GM21717 (cell line): ENCODE data around the gene ZNF682.
"Not testable (repeated sequence)": the region's sequence is repeated elsewhere in the genome, so short reads cannot be mapped to it uniquely, and the experiment has no call there.

Source experiments
- ATAC-seq: cut with Tn5 transposase; IDR thresholded peaks from one replicate; pipeline ENCODE4 v1.9.1; 2021; ENCODE audit warnings: mild to moderate bottlenecking, moderate library complexity; ENCODE audit not compliant: unreplicated experiment

Gene ZNF682

DNA sequence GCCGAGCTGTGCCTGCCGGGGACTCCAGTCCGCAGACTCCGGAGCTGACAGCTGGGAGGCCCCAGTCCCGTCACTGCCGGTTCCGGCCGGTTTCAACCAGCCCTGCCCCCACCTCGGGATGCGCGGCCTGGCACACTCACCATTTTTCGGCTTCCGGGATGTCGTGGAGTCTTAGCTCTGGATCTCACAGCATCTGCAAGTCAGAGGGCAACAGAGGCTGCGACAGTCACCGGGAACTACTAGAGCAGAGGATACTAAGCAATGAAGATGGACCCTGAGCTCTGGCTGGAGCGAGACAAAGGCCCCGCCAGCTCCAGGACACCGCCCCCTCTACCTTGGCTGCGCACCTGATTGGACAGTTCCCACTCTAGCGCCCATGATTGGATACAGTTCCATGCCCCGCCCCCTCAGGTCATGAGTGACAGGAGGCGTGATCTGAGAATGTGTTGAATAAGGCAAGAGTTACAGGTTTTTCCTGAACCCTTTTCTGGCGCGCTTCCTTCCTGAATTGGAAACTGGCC, at the start of gene ZNF682:
ZNF682 (minus strand) TSS at position 303 of the 521 bp plus-strand sequence; CDS start at position 143, 160 bp downstream.
- peak; percentile 96 for ATAC-seq

DNA sequence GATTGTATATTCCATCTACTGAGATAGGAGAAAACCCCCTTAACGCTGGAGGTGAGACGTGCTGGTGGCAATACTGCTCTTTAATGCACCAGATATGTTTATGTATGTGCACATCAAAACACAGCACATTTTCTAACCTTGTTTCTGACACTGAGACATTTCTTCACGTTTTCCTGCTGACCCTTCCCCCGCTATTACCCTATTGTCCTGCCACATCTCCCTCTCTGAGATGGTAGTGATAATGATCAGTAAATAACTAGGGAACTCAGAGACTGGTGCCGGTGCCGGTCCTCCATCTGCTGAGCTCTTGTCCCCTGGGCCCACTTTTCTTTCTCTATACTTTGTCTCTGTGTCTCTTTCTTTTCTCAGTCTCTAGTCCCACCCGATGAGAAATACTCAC, 43.6 kb upstream of the ZNF682 start:
- not testable (repeated sequence) for ATAC-seq

DNA sequence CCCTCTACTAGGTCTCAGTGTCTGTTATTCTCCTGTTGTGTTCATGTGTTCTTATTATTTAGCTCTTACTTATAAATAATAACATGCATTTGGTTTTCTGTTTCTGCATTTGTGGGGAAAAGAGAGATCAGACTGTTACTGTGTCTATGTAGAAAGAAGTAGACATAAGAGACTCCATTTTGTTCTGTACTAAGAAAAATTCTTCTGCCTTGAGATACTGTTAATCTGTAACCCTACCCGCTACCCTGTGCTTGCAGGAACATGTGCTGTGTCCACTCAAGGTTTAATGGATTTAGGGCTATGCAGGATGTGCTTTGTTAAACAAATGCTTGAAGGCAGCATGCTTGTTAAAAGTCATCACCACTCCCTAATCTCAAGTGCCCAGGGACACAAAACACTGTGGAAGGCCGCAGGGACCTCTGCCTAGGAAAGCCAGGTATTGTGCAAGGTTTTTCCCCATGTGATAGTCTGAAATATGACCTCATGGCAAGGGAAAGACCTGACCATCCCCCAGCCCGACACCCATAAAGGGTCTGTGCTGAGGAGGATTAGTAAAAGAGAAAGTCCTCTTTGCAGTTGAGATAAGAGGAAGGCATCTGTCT, 43.0 kb upstream of the ZNF682 start:
- ATAC-seq, result not testable (repeated sequence)

DNA sequence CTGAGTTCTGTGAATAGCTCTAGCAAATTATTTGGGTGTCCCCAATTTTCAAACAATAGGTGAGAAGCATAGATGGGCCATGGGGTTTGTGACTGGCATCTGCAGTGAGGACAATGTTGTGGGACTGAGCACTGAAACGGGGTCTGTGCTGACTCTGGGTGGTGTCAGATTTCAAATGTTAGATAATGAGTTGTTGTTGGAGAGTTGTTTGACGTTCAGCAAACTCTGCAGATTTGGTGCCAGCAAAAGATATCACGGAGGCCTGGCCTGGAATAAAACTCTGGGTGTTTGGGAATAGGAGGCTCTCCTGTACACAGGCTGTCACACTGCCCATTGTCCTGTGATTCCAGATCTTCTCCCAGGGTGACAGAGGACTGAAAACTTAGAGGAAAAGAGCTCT, 41.4 kb upstream of the ZNF682 start:
- ATAC-seq, result no peak

DNA sequence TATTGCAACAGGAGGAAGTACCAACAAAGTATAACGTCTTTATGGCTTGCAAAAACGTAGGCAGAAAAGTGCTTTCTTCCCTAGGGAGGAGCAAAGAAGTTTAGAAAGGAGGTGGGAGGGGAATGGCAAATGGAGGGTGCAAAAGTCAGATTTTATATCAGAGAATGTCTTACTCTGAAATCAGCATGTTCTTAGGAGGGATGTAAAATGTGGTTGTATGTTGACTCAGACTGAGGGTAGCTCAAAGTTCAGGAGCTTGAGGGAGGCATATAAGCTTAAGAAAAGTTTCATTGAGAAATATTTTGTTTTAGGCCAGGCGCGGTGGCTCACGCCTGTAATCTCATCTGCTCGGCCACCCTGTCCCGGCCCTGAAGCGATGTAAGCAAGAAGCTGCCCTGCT, 40.2 kb upstream of the ZNF682 start:
- no peak for ATAC-seq

DNA sequence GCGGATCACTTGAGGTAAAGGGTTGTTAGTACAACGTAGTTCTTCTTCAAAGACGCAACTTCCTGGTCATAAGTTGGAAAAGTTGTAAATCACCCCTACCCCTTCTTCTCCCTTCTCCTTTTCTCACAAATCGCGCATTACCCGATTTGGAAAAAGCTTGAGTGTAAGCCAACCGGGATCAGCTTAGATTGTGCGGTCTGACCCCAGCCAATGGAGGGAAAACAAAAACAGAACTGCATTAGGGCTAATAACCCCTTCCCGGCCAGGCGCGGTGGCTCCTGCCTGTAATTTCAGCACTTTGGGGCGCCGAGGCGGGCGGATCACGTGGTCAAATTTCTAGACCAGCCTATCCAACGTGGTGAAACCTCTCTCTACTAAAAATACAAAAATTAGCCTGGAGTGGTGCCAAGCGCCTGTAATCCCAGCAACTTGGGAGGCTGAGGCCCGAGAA, 39.3 kb upstream of the ZNF682 start:
- ATAC-seq, result no peak

DNA sequence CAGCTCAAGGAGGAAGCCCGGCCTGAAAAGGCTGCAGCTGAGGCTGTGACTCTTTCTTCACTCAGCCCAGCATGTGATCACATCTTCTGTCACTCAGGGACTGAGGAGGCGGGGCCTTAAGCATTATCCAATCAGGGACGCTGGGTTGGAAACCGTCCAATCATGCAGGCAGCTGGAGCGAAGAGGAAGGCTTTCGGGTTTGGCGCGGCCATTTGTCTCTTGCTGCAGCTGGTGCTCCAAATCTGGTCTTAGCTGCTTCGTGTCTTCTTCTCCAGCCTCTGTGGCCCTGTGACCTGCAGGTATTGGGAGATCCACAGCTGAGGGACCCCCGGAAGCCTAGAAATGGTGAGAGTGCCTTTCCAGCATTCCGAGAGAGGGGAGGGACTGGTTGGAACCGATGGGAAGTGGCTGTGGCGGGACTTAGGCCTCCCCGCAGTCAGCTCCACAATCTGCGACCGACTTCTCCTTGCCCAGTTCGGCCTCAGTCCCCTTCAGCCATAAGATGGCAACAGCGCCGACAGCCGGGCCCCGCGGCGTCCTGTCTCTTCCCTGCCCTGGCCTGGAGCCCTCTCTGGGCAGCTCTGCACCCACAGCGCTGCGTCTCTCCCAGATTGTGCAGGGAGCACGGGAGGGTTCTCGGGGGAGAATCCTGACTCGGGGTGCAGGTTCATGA, 38.6 kb upstream of the ZNF682 start, which contains the start of gene ZNF90:
ZNF90 (plus strand) TSS at position 210 of the 673 bp plus-strand sequence; CDS start at position 343, 133 bp downstream.
- ATAC-seq, result no peak

DNA sequence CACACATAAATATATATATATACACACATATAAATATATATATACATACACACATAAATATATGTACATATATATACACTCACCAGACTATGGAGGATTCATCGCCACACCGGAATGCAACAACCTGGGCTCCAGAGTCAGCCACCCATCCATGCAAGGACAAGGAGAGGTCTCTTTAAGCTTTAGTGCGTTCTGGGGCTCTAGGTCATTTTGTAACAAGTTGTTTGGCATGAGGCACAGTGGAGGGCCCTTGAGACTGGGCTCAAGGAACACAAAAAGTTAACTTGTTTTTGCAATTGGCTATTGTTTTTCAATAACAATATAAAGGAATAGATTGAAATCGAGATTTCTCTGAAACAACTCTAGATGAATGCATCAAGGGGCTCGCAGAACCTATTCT, 33.6 kb upstream of the ZNF682 start:
- no peak for ATAC-seq

DNA sequence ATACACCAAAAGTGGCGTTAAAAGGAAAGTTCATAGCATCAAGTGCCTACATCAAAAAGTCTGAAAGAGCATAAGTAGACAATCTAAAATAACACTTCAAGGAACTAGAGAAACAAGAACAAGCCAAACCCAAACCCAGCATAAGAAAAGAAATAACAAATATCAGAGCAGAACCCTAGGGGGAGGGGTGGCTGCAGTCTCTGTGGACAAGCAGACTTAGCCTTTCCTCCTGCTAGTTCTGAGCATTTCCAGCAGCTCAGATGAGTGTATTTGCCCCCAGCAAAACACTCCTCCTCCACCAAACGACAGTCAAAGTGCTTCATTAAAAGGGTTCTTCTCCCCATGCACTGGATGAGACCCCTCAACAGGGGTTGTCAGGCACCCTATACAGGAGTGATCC, 31.4 kb upstream of the ZNF682 start:
- no peak for ATAC-seq

DNA sequence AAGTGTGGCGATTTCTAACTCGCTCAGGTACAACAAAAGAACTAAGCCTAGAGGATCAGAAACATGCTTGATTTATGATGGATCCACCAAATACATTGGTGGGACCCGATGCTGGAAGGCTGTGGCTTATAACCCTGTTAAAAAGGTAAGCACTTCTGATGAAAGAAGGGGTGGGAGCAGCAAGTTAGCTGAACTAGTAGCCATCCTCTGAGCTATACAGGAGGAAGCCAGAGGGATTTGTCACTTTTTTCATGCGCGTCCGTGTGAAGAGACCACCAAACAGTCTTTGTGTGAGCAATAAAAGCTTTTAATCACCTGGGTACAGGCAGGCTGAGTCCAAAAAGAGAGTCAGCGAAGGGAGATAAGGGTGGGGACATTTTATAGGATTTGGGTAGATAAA, 29.3 kb upstream of the ZNF682 start:
- not testable (repeated sequence) for ATAC-seq

DNA sequence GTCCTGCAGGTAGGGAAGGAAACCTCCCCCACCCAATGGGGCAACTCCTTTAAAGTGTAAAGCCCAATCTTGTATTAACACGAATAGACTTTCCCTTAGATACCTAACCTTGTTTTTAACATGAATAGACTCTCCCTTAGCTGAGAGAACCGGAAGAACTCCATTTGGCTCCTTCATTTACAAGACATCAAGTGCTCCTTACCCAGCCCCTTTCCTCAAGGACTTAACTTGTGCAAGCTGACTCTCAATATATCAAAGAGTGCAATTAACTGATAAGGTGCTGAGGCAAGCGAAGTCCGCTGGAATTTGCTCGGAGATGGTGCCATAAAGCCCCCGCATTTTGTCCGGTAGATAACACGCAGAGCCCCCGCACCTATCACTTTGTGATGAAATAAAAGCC, 28.6 kb upstream of the ZNF682 start:
- ATAC-seq, result no peak

DNA sequence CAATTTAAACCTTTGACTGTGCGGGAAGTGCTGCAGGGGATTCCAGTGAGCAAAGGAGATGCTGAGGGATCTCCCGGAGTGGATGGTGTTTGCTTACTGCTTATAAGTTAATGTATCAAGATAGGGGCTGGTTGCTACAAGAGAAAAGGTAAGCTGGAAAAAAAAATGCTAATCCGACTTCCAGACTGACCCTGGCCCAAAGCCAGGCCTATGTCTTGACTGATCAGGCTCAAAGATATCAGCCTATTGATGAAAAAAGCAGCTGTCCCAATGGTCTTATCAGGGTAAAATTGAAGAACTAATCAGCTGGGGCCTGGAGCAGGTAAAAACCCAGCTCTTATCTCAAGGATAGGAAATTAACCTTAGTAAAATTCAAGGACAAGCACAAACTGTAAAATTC, 27.6 kb upstream of the ZNF682 start:
- no peak for ATAC-seq

DNA sequence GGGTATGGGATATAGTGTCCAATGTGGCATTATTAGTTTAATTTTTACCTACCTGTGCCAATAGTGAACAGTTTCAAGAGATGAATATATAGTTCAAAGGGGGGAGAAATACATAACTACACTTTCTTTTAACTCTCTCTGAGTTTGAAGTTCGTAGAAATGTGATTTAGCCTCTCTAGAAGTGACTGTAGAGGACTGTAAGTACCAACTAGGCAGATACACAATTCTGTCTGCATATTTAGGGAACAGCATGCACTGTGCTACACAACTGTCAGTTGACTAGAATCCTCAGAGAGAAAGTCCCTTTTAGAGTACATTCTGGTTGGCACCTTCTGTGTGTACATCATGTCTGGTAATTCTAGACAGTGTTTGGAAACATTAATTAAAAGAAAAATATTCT, 21.0 kb upstream of the ZNF682 start:
- ATAC-seq, result no peak

DNA sequence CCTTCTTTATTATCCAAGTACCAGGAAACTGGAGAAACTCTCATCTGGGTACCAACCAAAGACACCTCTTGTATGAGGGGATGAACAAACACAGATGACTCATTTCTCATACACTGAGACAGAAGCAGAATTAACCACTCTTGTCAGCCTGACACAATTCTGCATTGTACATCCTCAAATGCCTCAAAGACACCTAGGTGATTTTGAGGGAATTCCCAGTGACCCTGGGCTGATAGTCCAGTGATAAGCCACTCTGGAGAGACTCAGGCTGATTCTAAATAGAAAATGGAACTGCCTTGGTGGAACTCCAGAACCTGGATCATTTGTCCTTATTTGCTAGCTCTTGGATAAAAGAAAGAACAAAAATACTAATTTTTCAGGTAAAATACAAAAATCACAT, 19.4 kb upstream of the ZNF682 start:
- not testable (repeated sequence) for ATAC-seq

DNA sequence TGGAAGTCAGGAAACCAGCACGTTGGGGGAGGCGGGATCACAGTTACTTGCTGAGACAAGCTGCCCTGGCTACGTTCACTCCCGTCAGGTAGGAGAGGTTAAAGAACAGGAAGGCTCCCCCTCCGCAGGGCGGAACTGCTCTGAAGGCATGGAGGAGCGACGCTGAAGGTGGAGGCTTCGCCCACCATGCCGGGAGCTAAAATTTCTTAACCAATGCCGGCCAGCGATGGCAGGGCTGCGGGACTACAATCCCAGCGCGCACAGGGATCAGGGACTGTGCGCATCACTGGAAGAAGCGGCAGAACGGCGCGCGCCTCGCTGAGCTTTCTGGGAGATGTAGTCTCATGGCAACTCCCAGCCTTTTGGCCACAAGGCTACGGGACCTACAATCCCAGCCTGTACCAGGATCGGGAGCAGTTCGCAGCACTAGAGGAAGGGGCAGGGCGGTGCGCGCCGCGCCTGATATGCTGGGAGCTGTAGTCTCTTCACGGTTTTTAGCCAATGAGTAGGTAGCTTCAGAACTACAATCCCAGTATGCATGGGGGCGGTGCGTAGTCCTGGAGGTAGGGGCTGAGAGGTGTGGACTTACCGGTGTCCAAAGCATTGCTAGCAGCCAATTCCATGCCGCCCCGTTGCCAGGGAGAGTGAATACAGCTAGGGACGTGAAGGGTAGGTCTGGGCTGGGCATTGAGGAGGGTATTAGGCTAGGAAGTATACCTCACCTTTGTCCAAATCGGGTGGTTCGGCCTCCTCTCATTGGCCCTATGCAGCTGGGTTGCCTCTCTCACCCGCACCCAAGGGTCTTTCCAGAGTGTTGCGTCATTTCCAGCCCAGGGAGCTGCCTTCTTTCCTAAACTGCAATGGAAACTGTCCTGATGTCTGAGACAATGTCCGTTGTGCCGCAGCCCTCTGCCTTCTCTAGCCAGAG, 12.8 kb upstream of the ZNF682 start:
- ATAC-seq, result peak; percentile 78

DNA sequence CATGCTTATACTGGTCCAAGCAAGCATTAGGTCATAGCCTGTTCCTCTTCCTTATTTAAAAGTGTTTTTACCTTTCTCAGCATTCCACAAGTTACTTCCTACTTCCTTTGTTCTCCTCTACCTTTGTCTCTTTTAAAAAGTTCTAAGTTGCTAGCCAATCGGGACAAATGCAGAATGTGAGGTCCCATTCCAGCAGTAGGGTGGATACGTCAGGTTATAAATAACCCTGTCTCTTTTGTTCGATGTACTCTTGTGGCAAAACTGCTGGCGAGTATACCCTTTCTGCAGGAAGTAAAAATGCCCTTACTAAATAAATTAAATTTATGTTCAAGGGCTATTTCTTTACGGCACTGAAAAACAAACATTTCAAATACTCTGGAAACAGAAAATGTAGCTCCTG, 6.4 kb upstream of the ZNF682 start:
- ATAC-seq, result not testable (repeated sequence)

DNA sequence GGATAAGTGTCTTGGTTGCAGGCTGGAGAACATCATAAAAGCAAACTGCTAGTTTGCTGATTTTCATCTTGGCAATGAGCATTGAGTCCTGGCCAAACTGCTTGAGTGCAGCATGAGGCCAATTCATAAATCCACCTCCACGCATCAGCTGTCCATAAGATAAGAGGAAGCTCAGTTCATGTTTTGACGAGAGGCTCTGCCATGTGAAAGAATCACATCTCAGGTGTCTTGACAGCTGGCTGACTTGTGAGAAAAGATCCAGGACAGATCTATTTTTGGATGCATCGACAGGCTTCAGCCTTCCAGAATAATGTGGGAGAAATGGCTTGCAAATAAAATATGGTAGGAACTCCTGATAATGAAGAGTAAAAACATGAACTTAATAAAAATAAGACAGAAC, 5.4 kb upstream of the ZNF682 start:
- ATAC-seq, result no peak

DNA sequence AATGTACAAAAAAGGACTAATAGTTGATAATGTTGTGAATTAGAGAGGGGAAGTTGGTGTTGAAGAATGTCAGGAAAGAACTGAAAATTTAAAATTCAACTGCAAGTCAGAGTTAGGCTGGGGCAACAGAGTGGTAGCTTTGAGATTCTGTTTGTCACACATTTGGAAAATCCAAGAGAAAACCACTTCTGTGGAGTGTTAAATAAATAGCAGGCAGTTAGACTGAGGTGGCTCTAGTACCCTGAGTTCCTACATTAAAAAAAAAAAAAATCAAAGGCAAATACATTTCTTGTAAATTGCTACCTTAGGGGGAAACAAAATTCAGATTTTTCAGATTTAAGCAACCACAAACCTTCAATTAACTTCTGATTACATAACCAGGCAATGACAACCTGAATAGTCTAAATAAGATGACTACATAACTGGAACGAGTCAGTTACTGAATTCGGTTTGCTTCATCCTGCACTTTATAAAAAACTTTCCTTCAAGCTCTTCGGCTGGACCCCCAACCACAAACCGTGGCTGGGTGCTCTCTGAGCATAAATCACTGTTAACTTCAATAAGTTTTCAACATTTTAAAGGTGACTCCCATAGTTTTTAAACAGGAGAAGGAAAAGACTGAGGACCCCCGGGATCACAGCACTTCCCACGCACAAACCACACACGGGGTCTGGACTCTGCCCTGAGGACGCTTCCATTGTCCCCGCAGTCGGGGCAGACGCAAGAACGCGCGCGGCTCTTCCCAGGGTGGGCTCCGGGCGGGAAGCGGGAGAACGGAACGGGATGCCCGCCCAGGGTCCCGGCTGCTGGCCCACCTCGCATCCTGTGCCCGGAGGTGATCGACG, 725 bp downstream of the ZNF682 start:
- ATAC-seq, result no peak

DNA sequence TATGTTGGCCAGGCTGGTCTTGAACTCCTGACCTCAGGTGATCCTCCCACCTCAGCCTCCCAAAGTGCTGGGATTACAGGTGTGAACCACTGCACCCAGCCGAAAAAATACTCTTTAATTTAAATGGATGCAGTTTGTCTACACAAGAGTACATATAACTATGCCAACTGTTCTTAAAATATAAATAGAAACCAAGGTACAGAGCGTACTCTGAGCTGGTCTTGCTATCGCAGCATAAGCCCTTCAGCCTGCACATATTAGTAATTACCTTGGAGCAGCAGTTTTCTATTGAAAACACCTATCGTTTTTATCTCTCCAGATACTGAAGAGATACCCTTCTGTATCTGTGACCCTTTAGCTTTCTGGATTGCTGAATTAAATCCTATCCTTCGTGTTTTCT, 3.4 kb downstream of the ZNF682 start:
- no peak for ATAC-seq

DNA sequence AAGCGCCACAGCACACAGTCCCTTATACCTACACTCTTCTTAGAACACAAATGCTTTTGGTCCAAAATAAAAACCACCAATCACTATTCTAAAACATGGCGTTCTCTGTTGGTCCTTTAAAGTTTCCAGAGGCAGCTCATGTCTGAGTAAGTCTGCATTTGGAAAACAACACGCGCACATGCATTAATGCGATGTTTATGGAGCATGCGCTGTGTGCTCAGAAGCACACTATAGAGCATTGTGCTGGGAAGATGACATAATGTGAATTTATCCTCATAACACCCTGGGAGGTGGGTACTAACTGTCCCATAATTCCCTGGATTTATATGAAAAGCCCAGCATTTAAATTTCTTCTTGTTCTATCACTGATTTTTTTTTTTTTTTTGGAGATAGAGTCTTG, 10.7 kb downstream of the ZNF682 start:
- no peak for ATAC-seq
